HepG2 (cell line): Measurements from ENCODE around the gene C1orf141. TPM values are rescaled to one million over a fixed set of nuclear protein-coding genes. Genes with fewer than 3 reads are reported as not detected.

ENCODE experiments used
- ATAC-seq: fragments of 200-7000 bp; cut with Tn5 transposase; 3 replicates; pipeline ENCODE4 v1.9.1; 2020; ENCODE audit warnings: mild to moderate bottlenecking, moderate library complexity
- BruUV-seq: library from RNA; stranded (reverse); fragments of 400-500 nt; replicated peaks from 2 replicates; lab custom pipeline; 2021; lab: Mats Ljungman, UMichigan
- CTCF ChIA-PET: fragments of 300-600 bp; formaldehyde crosslinking; extraction: SDS; loops from one replicate; lab custom pipeline; 2021; ENCODE audit warnings: low total read pairs, inconsistent platforms, low intra/inter-chr PET ratio; lab: Yijun Ruan, JAX
- POLR2A ChIA-PET: fragments of 350-600 bp; sonication (Branson Sonifier 250); formaldehyde crosslinking; loops from one replicate; lab custom pipeline; 2020; ENCODE audit warnings: antibody characterized with exemption, inconsistent platforms; lab: Yijun Ruan, JAX
- DNase-seq: peaks from one replicate; pipeline ENCODE4 v3.0.0-alpha.2; 2015; ENCODE audit warnings: low spot score
- FAIRE-seq: peaks from 3 replicates; lab custom pipeline; 2011; peaks lifted over from hg19 to GRCh38; lab: Jason Lieb, UNC
- H2AFZ ChIP-seq: one replicate; pipeline ENCODE4 v1.6.1; 2011; ENCODE audit warnings: low read length, inconsistent platforms
- H3K27ac ChIP-seq: fragments of 300-600 bp; 3 replicates; pipeline ENCODE4 v1.8.0; 2011; ENCODE audit warnings: mixed run types, mild to moderate bottlenecking, mixed read lengths, low read length, inconsistent platforms; ENCODE audit not compliant: insufficient read depth; ENCODE audit errors: extremely low read length
- H3K27me3 ChIP-seq, 2 experiments: fragments of 200-600 bp in 1 of 2; 2 replicates in 1 of 2; 3 replicates in 1 of 2; pipeline versions ENCODE4 v1.6.0 to v1.8.0; 2011; ENCODE audit warnings: low read length in 2 of 2, mild to moderate bottlenecking in 2 of 2, moderate library complexity in 2 of 2, inconsistent platforms in 1 of 2; ENCODE audit not compliant: insufficient read depth in 2 of 2, control insufficient read depth in 1 of 2
- H3K36me3 ChIP-seq, 2 experiments: fragments of 200-600 bp in 1 of 2; replicated peaks in 1 of 2; 2 replicates in 1 of 2; 3 replicates in 1 of 2; pipeline versions ENCODE4 v1.5.1 to v1.8.0; 2011; ENCODE audit warnings: low read length in 2 of 2, inconsistent platforms in 1 of 2; ENCODE audit not compliant: insufficient read depth in 2 of 2, control insufficient read depth in 1 of 2
- H3K4me1 ChIP-seq: 2 replicates; pipeline ENCODE4 v1.5.1; 2012; ENCODE audit warnings: low read length, inconsistent platforms; ENCODE audit not compliant: insufficient read depth
- H3K4me2 ChIP-seq: 2 replicates; pipeline ENCODE4 v1.6.0; 2011; ENCODE audit warnings: low read depth, low read length, inconsistent platforms
- H3K4me3 ChIP-seq, 3 experiments: fragments of 200-600 bp in 1 of 3; sonication (generic), shearing (Covaris generic) in 1 of 3; replicated peaks in 1 of 3; 2 replicates each; pipeline ENCODE4 v1.5.1; 2011 to 2016; ENCODE audit warnings: low read length in 3 of 3, inconsistent platforms in 2 of 3, low read depth in 2 of 3, mild to moderate bottlenecking in 2 of 3, control low read depth in 1 of 3, mixed read lengths in 1 of 3; ENCODE audit not compliant: insufficient read depth in 1 of 3
- H3K79me2 ChIP-seq: one replicate; pipeline ENCODE4 v1.6.1; 2011; ENCODE audit warnings: low read length, inconsistent platforms; ENCODE audit not compliant: insufficient read depth
- H3K9ac ChIP-seq: 2 replicates; pipeline ENCODE4 v1.6.0; 2011; ENCODE audit warnings: mild to moderate bottlenecking, low read depth, low read length, inconsistent platforms; ENCODE audit not compliant: insufficient read depth
- H3K9me3 ChIP-seq: 2 replicates; pipeline ENCODE4 v1.5.1; 2012; ENCODE audit warnings: mild to moderate bottlenecking, low read length
- H4K20me1 ChIP-seq: 2 replicates; pipeline ENCODE4 v1.6.0; 2011; ENCODE audit warnings: inconsistent platforms, mild to moderate bottlenecking, low read length, moderate library complexity; ENCODE audit not compliant: insufficient read depth
- ATF7 ChIP-seq, 2 experiments: fragments of 450-650 bp in 1 of 2; sonication (generic) in 1 of 2; formaldehyde crosslinking in 1 of 2; IDR thresholded peaks; 2 replicates each; pipeline versions ENCODE4 v1.4.0 to v1.6.1; 2016 to 2020; ENCODE audit warnings: antibody characterized with exemption in 1 of 2, mild to moderate bottlenecking in 1 of 2, missing genetic modification reagents in 1 of 2
- DPF2 ChIP-seq: sonication (generic); formaldehyde crosslinking; IDR thresholded peaks from 2 replicates; pipeline ENCODE4 v1.4.0; 2020; ENCODE audit warnings: mild to moderate bottlenecking, low read depth, missing genetic modification reagents, borderline replicate concordance
- WGBS: methylation state at CpG from one replicate; pipeline ENCODE4 v1.1.6; 2017; ENCODE audit warnings: low lambda C conversion rate; 5-methylcytosine and 5-hydroxymethylcytosine counted together
- in situ Hi-C: cut with HindIII; loops from 2 replicates; pipeline ENCODE4 v1.10.0; 2017; ENCODE audit warnings: low pct_unique_long_range_greater_than_20kb; ENCODE audit not compliant: extremely low pct_ligation_motif_present
- intact Hi-C: fragments of 100-400 bp; cut with micrococcal nuclease; formaldehyde crosslinking; loops from one replicate; pipeline ENCODE4 v1.10.0; 2022; ENCODE audit not compliant: unreplicated experiment
- polyA plus RNA-seq, 8 experiments: library from polyadenylated mRNA; depleted of rRNA in 3 of 8; stranded (reverse) in 7 of 8; unstranded in 1 of 8; fragments of >200 nt; fragmentation: Illumina TruSeq in 4 of 8; extraction: Trizol in 4 of 8; gene quantifications; 2 replicates each; pipeline versions ENCODE4 v1.2.1 to v1.2.3, GENCODE V29; 2011 to 2016; ENCODE audit warnings: low read depth in 4 of 8, missing spikeins in 1 of 8, mixed read lengths in 1 of 8; ENCODE audit not compliant: insufficient read depth in 1 of 8
- total RNA-seq, 5 experiments: library from RNA; depleted of rRNA; stranded (reverse); fragments of >200 nt; fragmentation: Illumina TruSeq; extraction: Trizol; gene quantifications; 2 replicates each; pipeline ENCODE4 v1.2.3, GENCODE V29; 2016; ENCODE audit warnings: low read depth in 1 of 5
- TF ChIP-seq, protein P1 (sequence below): fragments of 450-650 bp; IDR thresholded peaks from 2 replicates; pipeline ENCODE4 v1.6.1; 2017; ENCODE audit warnings: mild to moderate bottlenecking

The C1orf141 gene
- total and polyA plus RNA-seq, 2 of the 13 experiments (the other 11 are each of a cell fraction or from before 2014, with no cell fraction given), result not detected

DNA sequence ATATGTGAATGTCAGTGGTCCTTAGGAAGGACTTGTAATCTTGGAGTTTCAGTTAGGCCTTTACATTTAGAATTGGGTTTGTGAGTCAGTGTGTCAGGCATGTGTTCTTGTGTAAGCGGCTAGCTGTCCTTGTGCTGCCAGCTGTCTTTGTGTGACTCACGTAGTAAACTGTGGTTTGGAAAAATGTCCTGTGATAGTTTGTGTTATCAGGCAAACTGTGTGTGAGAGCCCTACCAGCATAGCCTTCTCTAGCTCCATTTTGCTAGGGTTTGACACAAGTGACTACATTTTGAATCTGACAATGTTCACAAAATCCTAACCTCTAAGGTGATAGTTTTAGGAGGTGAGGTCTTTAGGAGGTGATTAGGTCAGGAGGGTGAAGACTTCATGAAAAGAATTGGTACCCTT, 74.0 kb downstream of the C1orf141 start (continued):
- TF ChIP-seq, protein P1, sequence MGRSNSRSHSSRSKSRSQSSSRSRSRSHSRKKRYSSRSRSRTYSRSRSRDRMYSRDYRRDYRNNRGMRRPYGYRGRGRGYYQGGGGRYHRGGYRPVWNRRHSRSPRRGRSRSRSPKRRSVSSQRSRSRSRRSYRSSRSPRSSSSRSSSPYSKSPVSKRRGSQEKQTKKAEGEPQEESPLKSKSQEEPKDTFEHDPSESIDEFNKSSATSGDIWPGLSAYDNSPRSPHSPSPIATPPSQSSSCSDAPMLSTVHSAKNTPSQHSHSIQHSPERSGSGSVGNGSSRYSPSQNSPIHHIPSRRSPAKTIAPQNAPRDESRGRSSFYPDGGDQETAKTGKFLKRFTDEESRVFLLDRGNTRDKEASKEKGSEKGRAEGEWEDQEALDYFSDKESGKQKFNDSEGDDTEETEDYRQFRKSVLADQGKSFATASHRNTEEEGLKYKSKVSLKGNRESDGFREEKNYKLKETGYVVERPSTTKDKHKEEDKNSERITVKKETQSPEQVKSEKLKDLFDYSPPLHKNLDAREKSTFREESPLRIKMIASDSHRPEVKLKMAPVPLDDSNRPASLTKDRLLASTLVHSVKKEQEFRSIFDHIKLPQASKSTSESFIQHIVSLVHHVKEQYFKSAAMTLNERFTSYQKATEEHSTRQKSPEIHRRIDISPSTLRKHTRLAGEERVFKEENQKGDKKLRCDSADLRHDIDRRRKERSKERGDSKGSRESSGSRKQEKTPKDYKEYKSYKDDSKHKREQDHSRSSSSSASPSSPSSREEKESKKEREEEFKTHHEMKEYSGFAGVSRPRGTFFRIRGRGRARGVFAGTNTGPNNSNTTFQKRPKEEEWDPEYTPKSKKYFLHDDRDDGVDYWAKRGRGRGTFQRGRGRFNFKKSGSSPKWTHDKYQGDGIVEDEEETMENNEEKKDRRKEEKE, result no peak

- in situ Hi-C loops, result loop anchor here (5.0 kb wide), 1 partner anchor 88 kb away; no protein-coding TSS in a partner anchor
- Histone ChIP-seq H3K27me3 (no peaks in the 10 kb centered on the region; a peak in 1 of 5 replicates), H3K9me3 (no peaks in the 10 kb centered on the region), H3K4me3 (no peak overlapping the region), H3K4me2 (no peak overlapping the region), H3K4me1 (peaks cover 35% of the 10 kb centered on the region), H3K9ac (no peak overlapping the region), H3K36me3 (no peaks in the 10 kb centered on the region), H3K79me2 (no peaks in the 10 kb centered on the region), H3K27ac (no peak overlapping the region), H4K20me1 (no peaks in the 10 kb centered on the region), H2AFZ (no peak overlapping the region)
- FAIRE-seq, result no peak
- DNase-seq, result no peak
- ChIA-PET POLR2A (no interaction called here), CTCF (no interaction called here)
- no peak for ATAC-seq
- intact Hi-C loops, result no loop called here
- TF ChIP-seq ATF7 (IDR thresholded peaks at IDR 0.05) (no peak), ATF7 (CRISPR knock-in tag; IDR thresholded peaks at IDR 0.05) (no peak), DPF2 (CRISPR knock-in tag) (no peak)
- BruUV-seq, result no TSS peak
- WGBS, result 77% methylated on average over 1 of the region's 1 CpG
Measured at GRCh38 chr1:67059346-67059745, 75.4 kb downstream of the C1orf141 start.
